GM13976 (cell line): ENCODE data around the gene P4HA3.
A peak's percentile ranks its signal among the peaks of the same experiment; 100 is the strongest.

ENCODE experiments used
- DNase-seq: peaks from one replicate; pipeline ENCODE4 v3.0.0; 2012; ENCODE audit warnings: low spot score
- in situ Hi-C: fragments of 300-500 bp; cut with MboI; formaldehyde crosslinking; loops from one replicate; pipeline ENCODE4 v1.12.0; 2022; ENCODE audit warnings: low sequenced_read_pairs, mixed read lengths, inconsistent platforms; ENCODE audit not compliant: unreplicated experiment
- TF ChIP-seq, protein P1 (sequence below): IDR thresholded peaks from 2 replicates; pipeline ENCODE4 v1.5.1; 2012; ENCODE audit warnings: borderline replicate concordance, mild to moderate bottlenecking; ENCODE audit not compliant: insufficient read depth; ENCODE audit errors: extremely low read depth, missing control alignments, control extremely low read depth

The P4HA3 gene

DNA sequence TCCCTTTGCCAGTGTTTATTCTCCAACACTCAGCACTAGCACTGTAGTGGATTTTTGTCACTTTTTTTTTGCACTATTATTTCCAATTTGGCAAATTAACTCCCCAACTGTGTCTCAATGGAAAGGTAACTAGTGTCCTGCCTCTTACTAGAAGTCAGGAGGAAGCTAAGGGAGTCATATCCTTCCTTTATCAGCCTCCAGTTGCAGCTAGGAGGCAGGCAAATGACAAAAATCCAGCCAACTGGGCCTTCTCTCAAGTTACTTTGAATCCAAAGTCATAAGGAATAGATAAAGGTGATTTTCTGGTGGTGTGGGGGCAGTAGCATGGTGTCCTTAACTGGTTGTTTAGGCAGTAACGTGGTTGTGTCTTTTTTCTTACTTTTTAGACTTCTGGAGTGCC is 15.6 kb upstream of the P4HA3 start:
- in situ Hi-C loops, result no loop called here
- no peak for DNase-seq
- TF ChIP-seq, protein P1, sequence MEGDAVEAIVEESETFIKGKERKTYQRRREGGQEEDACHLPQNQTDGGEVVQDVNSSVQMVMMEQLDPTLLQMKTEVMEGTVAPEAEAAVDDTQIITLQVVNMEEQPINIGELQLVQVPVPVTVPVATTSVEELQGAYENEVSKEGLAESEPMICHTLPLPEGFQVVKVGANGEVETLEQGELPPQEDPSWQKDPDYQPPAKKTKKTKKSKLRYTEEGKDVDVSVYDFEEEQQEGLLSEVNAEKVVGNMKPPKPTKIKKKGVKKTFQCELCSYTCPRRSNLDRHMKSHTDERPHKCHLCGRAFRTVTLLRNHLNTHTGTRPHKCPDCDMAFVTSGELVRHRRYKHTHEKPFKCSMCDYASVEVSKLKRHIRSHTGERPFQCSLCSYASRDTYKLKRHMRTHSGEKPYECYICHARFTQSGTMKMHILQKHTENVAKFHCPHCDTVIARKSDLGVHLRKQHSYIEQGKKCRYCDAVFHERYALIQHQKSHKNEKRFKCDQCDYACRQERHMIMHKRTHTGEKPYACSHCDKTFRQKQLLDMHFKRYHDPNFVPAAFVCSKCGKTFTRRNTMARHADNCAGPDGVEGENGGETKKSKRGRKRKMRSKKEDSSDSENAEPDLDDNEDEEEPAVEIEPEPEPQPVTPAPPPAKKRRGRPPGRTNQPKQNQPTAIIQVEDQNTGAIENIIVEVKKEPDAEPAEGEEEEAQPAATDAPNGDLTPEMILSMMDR, result no peak

DNA sequence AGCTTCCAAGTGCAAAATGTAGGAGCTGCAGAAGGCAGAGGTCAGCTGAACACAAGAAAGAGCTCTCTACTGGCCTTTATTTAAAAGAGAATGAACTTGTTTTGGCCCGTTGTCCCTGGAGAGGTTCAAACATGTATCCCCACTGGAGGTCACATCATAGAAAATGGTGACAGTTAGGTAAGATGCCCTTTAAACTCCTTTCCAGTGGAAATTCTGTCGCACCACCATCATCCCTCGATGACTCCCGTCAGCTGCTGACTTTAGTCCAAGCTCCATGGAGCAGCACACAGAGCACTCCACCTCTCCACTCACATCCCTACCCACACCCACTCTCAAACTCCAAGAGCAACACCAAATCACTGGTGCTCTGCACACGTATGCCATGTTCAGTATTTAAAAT is 15.2 kb upstream of the P4HA3 start:
- DNase-seq, result no peak
- in situ Hi-C loops, result no loop called here
- TF ChIP-seq, protein P1, result no peak

DNA sequence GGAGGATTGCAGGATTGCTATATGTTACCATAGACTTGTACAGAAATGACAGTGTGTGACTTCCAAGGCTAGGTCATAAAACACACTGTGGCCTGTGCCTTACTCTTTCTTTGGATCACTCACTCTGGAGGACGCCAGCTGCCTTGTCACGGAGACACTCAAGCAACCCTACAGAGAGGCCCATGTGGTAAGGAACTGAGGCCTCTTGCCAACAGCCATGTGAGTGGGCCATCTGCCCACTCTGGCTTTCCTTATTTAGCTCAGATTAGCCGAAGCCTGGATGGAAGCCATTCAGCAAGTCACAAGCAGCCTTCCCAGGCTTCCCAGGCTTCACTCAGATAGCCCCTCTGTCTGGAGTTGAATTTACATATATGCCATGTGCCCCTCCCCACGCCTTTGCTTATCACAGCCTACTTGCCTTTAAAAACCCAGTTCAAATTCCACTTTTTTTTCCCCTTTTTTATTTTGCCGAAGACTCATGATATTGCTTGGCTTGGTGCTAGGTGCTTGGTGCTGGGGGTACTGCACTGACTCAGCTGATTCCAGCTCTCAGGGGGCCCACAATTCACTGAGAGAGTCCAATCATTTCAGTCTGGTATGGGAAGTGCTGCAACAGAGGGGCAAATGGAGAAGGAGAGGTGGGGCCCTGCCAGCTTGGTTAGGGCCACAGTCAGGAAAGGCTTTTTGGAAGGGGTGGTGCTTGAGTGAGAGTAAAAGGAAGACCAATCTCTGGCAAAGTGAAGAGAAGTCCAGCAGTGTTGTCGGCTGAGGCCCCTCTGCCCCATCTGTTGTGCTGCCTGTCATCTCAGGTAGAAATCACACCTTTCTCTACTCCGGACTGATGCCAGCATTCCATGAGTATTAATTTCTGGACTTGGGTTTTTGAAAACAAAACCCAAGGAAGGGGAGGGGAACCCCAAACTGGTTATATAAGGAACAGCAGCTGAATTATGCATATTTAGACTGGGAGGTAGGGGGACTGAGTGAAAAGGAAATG is 14.5 kb upstream of the P4HA3 start:
- in situ Hi-C loops, result no loop called here
- DNase-seq, result no peak
- TF ChIP-seq, protein P1, result no peak

DNA sequence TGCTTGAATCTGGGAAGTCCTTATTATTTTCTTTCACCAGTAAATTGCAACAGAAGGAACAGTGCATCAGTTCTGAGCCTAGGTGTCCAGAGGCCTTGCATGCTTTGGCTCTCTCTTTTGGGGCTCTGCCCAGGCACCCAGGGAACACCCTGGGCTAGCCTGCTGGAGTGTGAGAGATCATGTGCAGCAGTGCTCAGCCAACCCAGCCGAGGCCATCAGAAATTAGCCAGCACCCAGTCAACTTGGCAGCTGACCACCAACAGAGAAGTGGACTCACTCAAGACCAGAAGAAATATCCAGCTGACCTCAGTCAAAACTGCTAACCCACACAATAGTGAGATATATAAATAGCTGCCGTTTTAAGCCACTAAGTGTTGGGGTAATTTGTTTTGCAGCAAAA is 11.2 kb upstream of the P4HA3 start:
- TF ChIP-seq, protein P1, result no peak
- DNase-seq, result no peak
- in situ Hi-C loops, result no loop called here

DNA sequence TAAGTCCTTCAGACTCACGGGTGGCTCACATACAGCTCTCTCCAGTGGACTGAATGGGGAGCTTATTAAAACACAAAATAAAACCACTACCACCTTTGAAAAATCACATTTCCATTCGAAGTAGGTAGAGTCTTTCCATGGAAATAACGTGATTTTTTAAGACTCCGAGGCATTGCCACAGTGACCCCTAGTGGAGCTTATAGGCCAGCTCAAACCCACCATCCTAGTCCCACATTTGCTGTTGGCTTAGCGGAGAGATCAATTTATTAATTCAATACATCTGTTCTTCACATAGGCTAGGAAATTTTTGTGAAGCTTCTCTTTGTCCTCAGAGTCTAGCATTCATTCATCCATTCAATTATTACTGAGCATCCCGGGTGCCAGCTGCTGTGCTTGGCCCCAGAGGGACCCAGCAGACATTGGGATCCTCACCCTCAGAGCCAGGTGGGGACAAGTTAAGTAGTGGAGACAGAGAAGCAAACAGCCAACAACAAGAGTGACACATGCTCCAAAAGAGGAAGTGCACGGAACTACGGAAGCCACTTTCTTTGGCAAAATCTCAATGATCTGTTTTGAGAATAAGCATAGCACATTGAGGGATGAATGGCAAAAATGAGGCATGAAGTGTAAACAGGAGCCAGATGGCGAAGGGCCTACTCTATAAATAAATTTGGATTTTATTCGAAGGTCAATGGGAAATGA is 10.2 kb upstream of the P4HA3 start:
- in situ Hi-C loops, result no loop called here

DNA sequence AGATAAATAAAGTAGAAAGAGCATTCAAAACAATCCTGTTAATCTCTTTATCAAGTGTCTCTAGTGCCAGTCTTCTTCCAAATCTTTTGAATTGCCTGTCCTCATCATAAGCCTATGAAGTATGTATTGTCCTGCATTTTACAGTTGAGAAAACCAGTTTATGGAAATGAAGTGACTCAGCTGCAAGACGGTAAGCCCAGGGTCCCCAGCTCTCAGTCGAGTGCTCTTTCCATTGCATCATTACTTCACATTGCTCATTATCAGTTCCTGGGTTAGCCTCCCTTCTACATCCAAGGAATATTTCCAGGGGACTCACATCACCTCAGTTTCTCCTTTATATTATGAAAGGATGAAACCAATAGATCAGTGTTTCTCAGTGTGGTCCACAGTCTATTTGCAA is 9.1 kb upstream of the P4HA3 start:
- in situ Hi-C loops, result no loop called here
- TF ChIP-seq, protein P1, result no peak
- no peak for DNase-seq

More for the DNA sequence above, 10.2 kb upstream of the P4HA3 start:
- DNase-seq, result peak; percentile 32
- TF ChIP-seq, protein P1, result peak; percentile 21
